ENCODE data around the gene NNT. TPM values are rescaled to one million over a fixed set of nuclear protein-coding genes. Genes with fewer than 3 reads are reported as not detected.

Gene NNT
- total RNA-seq, 4 donors from 2014 or later = 21.9 to 93.0 (median 48.8) TPM

DNA sequence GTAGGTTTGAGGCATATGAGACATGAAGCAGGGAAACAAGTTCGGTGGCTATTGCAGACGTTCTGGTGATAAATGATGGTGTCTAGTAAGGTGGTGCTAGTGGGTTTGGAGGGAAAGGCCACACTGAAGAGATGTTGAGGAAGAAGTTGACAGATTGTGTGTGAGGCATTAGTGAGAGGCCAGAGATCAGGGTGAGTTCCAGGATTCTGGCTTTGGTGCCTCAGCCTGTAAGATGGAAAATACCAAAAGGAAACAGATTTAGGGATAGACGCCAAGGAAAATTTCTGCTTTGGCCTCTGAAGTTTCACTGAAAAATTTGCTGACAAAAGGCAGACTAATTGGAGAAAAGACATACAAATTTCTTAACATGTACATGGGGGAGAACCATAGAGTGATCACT lies 39.7 kb upstream of the NNT start:
- H3K27me3 ChIP-seq = no peaks in the 10 kb centered on the region
- no peaks in the 10 kb centered on the region for H3K9me3 ChIP-seq
- no peaks in the 10 kb centered on the region for H3K36me3 ChIP-seq
- H3K4me3 ChIP-seq = no peak overlapping the region
- in situ Hi-C loops (cut with MboI; ENCODE audit: low pct_ligation_motif_present in 1 of 4, low pct_unique_long_range_greater_than_20kb in 1 of 4, low sequenced_read_pairs in 3 of 4) (no loop called here), intact Hi-C loops (cut with DNase I; ENCODE audit: low total_unique reads) (no loop called here)
- WGBS, 2 donors (ENCODE audit: low coverage in 1 of 2) = 64 to 70% methylated on average over 3 of the region's 3 CpGs
- TF ChIP-seq POLR2AphosphoS5 (IDR thresholded peaks at IDR 0.05) = no peak
- TF ChIP-seq POLR2A (IDR thresholded peaks at IDR 0.05) = no peak
- TF ChIP-seq CTCF (IDR thresholded peaks at IDR 0.05) = no peak
- TF ChIP-seq EP300 (IDR thresholded peaks at IDR 0.05; ENCODE audit: low read depth) = no peak
- H3K27ac ChIP-seq = no peak overlapping the region
- no peak for DNase-seq
- no peaks in the 10 kb centered on the region for H3K4me1 ChIP-seq

- Histone ChIP-seq H3K4me1 (no peaks in the 10 kb centered on the region), H3K27ac (no peak overlapping the region), H3K4me3 (no peak overlapping the region), H3K9me3 (no peaks in the 10 kb centered on the region), H3K36me3 (no peaks in the 10 kb centered on the region), H3K27me3 (no peaks in the 10 kb centered on the region)
- no peak for DNase-seq
- no peak for TF ChIP-seq CTCF (IDR thresholded peaks at IDR 0.05)
- no peak for TF ChIP-seq POLR2AphosphoS5 (IDR thresholded peaks at IDR 0.05)
- TF ChIP-seq POLR2A (IDR thresholded peaks at IDR 0.05) = no peak
- TF ChIP-seq EP300 (IDR thresholded peaks at IDR 0.05; ENCODE audit: low read depth) = no peak
- intact Hi-C loops (cut with DNase I; ENCODE audit: low total_unique reads) = no loop called here
- 0 to 51% methylated on average over 1 to 5 of the region's 5 CpGs for whole genome bisulfite sequencing, 2 donors (ENCODE audit: low coverage in 1 of 2)
- in situ Hi-C loops (cut with MboI; ENCODE audit: low pct_ligation_motif_present in 1 of 4, low pct_unique_long_range_greater_than_20kb in 1 of 4, low sequenced_read_pairs in 3 of 4) = no loop called here
These were observed 38.6 kb upstream of the NNT start for GRCh38 chr5:43564289-43564850.

GRCh38 chr5:43565043-43565442 lies 37.9 kb upstream of the NNT start:
- DNase-seq = no peak
- intact Hi-C loops (cut with DNase I; ENCODE audit: low total_unique reads) = no loop called here
- in situ Hi-C loops (cut with MboI; ENCODE audit: low pct_ligation_motif_present in 1 of 4, low pct_unique_long_range_greater_than_20kb in 1 of 4, low sequenced_read_pairs in 3 of 4) = no loop called here
- 92 to 100% methylated on average over 1 to 5 of the region's 5 CpGs for WGBS, 2 donors (ENCODE audit: low coverage in 1 of 2)
- Histone ChIP-seq H3K36me3 (no peaks in the 10 kb centered on the region), H3K27me3 (no peaks in the 10 kb centered on the region), H3K9me3 (no peaks in the 10 kb centered on the region), H3K4me1 (no peaks in the 10 kb centered on the region), H3K4me3 (no peak overlapping the region), H3K27ac (no peak overlapping the region)
- TF ChIP-seq POLR2A (IDR thresholded peaks at IDR 0.05) = no peak
- TF ChIP-seq CTCF (IDR thresholded peaks at IDR 0.05) = no peak
- no peak for TF ChIP-seq POLR2AphosphoS5 (IDR thresholded peaks at IDR 0.05)
- TF ChIP-seq EP300 (IDR thresholded peaks at IDR 0.05; ENCODE audit: low read depth) = no peak

- Histone ChIP-seq H3K4me3 (no peak overlapping the region), H3K27ac (no peak overlapping the region), H3K4me1 (peaks cover 0 to 8% (median 0%) of the 10 kb centered on the region in 4 donors), H3K27me3 (no peaks in the 10 kb centered on the region), H3K36me3 (no peaks in the 10 kb centered on the region), H3K9me3 (no peaks in the 10 kb centered on the region)
- TF ChIP-seq EP300 (IDR thresholded peaks at IDR 0.05; ENCODE audit: low read depth) (no peak), POLR2AphosphoS5 (IDR thresholded peaks at IDR 0.05) (no peak), POLR2A (IDR thresholded peaks at IDR 0.05) (no peak), CTCF (IDR thresholded peaks at IDR 0.05) (no peak)
- intact Hi-C loops (cut with DNase I; ENCODE audit: low total_unique reads) (no loop called here), in situ Hi-C loops (cut with MboI; ENCODE audit: low pct_ligation_motif_present in 1 of 4, low pct_unique_long_range_greater_than_20kb in 1 of 4, low sequenced_read_pairs in 3 of 4) (no loop called here)
- whole genome bisulfite sequencing, 2 donors (ENCODE audit: low coverage in 1 of 2) = 74 to 78% methylated on average over 2 to 3 of the region's 3 CpGs
- no peak for DNase-seq
These were observed 35.0 kb upstream of the NNT start for GRCh38 chr5:43567967-43568366.
